Subcutaneous adipose tissue (tissue), 4 donors: ENCODE measurements around the gene MESP2. TPM values are rescaled to one million over a fixed set of nuclear protein-coding genes. Genes with fewer than 3 reads are reported as not detected.

Source experiments
- total RNA-seq, 4 donors: library from RNA; depleted of rRNA; stranded (reverse); fragments of >200 nt; gene quantifications; one replicate each; pipeline ENCODE4 v1.1.0, GENCODE V29; 2016
- TF ChIP-seq, protein P1 (sequence below): fragments of 450-650 bp; IDR thresholded peaks from one replicate; pipeline ENCODE4 v1.5.1; 2016; ENCODE audit warnings: low read depth, mild to moderate bottlenecking, control low read depth, antibody characterized with exemption, moderate library complexity

Gene MESP2
- total RNA-seq, 4 donors from 2014 or later = 0.34 to 0.57 TPM; not detected in 2

DNA sequence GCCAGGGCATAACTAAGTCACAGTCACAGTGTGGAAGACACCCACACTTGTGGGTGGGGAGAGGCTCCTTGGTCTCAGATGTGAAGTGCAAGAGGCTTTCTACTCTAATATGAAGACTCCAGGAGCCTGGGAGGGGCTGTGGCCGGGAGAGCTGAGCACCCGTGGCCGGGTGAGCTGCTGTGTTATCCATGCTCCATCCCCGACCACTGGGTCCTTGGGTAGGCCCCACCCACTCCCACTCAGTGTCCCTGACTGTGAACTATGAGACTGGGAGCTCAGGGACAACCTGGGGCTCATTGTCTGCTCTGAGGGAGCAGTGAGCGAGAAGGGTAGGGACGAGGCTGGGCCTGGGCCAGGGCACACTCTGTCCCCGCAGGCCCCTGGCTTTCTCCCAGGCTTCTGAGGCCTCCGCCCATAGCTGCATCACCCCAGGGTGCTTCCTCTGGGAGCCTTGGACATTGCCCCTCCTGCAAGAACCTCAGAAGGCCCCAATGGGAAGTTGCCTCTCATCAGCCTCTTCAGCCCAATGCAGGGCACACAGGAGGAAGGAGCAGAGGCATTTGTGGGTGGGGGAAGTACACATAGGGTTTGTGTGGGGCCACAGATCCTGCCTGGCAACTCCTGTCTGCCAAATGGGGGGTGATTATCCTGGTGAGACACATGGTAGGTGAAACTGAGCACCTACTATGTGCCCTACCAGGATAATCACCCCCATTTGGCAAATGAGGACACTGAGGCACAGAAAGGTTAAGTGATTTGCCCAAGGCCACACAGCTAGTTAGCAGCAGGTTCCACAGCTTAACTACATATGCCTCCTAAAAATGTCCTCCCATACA, 36.1 kb downstream of the MESP2 start:
- TF ChIP-seq, protein P1, sequence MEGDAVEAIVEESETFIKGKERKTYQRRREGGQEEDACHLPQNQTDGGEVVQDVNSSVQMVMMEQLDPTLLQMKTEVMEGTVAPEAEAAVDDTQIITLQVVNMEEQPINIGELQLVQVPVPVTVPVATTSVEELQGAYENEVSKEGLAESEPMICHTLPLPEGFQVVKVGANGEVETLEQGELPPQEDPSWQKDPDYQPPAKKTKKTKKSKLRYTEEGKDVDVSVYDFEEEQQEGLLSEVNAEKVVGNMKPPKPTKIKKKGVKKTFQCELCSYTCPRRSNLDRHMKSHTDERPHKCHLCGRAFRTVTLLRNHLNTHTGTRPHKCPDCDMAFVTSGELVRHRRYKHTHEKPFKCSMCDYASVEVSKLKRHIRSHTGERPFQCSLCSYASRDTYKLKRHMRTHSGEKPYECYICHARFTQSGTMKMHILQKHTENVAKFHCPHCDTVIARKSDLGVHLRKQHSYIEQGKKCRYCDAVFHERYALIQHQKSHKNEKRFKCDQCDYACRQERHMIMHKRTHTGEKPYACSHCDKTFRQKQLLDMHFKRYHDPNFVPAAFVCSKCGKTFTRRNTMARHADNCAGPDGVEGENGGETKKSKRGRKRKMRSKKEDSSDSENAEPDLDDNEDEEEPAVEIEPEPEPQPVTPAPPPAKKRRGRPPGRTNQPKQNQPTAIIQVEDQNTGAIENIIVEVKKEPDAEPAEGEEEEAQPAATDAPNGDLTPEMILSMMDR = no peak

DNA sequence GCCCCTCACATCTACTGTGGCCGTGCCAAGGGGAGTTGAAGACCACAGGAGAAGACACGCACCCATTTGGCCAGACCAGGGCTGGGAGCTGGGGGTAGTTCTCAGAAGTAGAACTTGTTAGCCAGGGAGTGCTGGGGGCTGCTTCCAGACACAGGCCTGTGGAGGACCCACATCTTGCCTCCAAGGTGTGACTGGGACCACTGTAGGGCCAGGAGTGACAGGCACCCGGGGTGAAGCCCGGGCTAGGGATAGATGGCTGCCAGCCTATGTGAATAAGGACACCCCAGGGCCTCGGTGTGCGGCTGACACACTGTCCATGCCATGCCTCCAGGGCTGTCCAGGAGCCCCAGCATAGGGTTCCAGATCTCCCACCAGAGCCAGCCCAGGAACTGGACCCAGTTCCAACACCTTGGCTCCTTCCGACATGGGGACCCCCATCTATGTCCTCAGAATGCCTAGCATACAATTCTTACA, 36.8 kb downstream of the MESP2 start:
- TF ChIP-seq, protein P1 = no peak

DNA sequence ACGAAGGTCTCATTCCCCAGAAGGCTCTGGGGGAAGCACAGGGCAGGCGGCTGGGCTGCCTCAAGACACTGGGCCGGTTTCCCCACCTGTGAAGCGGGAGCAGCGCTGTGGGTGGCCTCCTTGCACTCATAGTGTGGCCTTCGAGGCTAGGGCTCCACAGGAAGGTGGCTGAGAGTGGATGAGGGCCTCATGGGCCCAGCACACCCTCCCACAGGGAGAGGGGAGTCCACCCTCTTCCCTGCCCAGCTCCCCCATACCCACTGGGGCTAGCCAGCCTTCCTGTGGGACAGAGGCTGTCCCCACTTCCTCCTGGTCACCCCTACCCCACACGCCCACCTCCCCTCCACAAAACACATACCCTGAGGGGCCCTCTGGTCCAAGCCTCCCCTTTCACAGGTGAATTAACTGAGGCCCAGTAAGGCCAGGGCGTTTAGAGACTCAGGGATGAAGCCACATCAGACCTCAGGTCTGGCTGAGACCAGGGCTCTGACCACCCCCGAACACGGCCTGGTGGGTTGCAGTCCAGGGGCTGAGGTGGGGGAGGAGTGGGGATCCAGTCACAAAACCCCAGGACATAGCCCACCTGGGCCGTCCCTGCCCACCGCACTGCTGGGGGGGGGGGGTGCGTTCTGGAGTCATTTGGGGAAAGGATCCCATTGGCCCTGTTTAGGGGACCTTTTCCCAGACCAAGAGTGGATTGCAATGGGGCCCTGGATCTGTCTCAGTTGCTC, 37.4 kb downstream of the MESP2 start:
- TF ChIP-seq, protein P1 = no peak

- TF ChIP-seq, protein P1 = no peak
Observed at GRCh38 chr15:89814112-89814742, 38.1 kb downstream of the MESP2 start.

- TF ChIP-seq, protein P1 = no peak
Observed at GRCh38 chr15:89815769-89816168, 39.6 kb downstream of the MESP2 start.

DNA sequence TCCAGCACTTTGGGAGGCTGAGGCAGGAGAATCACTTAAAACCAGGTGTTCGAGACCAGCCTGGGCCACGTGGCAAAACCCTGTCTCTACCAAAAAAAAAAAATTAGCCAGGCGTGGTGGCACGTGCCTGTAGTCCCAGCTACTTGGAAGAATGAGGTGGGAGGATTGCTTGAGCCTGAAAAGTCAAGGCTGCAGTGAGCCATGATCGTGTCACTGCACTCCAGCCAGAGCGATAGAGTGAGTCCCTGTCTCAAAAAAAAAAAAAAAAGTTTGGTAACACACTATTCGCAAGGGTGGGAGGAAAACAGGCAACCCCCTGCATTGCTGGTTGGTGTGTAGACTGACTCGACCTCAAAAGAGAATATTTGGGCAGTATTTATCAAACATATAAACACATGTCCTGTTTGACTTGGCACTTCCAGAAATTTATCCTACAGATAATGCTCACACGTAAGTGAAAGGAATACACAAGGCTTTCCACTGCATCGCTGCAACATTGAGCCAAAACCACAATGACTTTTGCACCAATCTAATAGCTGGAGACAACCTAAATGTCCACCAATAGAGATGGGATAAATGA, 41.7 kb downstream of the MESP2 start:
- TF ChIP-seq, protein P1 = no peak
